Hindlimb muscle (tissue), 1 donor: Measurements from ENCODE around the gene CATSPER1. TPM values are rescaled to one million over a fixed set of nuclear protein-coding genes. Genes with fewer than 3 reads are reported as not detected.
"Not testable (repeated sequence)": the region's sequence is repeated elsewhere in the genome, so short reads cannot be mapped to it uniquely, and the experiment has no call there.

ENCODE experiments used
- DNase-seq: peaks from one replicate; pipeline ENCODE4 v3.0.0-alpha.2; 2013
- polyA plus RNA-seq: library from polyadenylated mRNA; unstranded; fragments of 120-200 nt; gene quantifications from one replicate; pipeline ENCODE4 v1.2.1, GENCODE V29; 2013; ENCODE audit not compliant: insufficient read length

CATSPER1 gene
- polyA plus RNA-seq, 1 donor = 0.12 TPM

GRCh38 chr11:66020618-66021357, 5.5 kb downstream of the CATSPER1 start:
- no peak for DNase-seq

DNA sequence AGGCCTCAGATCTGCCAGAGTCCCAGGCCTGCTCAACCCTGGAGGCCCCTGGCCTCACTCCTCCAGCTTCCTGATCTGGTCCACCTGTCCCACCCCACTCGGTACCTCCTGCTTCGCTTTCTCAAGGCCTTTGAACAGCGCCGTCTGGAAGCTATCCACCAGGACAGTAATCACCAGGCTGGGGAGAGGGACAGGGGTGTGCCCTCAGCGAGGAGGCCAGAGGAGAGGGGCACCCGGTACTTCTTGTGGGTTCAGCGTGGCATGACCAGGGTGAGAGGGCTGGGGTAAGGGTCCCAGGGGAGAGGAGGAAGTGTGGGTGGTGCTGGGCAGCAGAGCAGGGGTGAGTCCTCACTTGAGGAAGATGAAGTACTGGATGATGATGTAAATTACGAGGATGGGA, 6.1 kb downstream of the CATSPER1 start:
- DNase-seq = no peak

DNA sequence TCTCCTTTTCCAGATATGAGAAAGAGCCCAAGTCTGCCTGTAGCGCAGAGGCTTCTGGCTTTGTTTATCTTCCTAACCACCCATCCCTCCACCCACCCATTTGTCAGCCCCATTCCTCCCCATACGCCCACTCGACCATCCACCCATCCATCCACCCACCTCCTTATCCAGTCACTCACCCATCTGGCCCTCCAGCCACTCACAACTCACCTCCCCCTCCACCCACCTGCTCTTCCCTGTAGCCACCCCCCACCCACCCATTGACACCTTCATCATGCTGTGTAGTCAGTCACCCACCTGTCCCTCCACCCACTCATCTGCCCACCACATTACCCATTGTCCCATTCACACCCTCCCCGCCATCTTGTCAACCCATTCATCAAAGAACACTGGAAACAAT, 9.0 kb downstream of the CATSPER1 start:
- no peak for DNase-seq

DNA sequence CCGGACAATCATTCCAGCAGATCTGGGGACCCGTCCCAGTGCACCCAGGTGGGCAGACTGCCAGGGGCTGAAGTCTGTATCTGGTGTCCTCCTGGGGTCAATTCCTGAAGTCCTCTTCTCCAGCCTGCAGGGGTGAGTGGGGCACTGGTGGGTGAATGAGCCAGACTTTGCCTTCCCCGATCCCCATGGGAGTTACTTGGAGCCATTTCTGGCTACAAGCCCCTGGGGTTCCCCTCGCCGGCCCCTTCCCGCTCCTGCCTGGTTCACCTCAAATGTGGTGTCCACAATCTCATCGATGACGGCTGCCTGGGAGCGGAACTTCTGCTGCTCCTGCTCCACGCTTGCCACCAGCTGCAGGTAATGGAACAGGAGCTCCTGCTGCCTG, 9.5 kb downstream of the CATSPER1 start:
- no peak for DNase-seq

- no peak for DNase-seq
Measured at GRCh38 chr11:66015936-66016792, 10.1 kb downstream of the CATSPER1 start.

GRCh38 chr11:66015454-66015881, 10.8 kb downstream of the CATSPER1 start:
- DNase-seq = no peak

GRCh38 chr11:66014804-66015453, 11.3 kb downstream of the CATSPER1 start:
- no peak for DNase-seq

DNA sequence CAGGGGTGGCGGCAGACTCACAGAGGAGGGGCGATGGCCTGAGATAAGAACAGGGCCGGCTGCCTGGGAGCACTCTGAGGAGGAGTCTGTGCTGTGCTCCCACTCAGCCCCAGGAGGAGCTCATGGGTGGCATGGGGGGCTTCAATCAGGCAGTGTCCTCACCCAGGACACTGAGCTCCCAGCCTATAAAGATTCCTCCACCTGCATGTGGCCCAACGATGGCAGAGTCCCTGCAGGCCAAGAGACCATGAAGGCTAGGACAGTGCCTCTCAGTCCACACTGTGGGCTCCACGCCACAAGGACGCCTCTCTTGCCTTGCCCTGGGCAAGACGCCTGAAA, 12.5 kb downstream of the CATSPER1 start:
- DNase-seq = no peak

GRCh38 chr11:66012946-66013761, 13.1 kb downstream of the CATSPER1 start:
- no peak for DNase-seq

DNA sequence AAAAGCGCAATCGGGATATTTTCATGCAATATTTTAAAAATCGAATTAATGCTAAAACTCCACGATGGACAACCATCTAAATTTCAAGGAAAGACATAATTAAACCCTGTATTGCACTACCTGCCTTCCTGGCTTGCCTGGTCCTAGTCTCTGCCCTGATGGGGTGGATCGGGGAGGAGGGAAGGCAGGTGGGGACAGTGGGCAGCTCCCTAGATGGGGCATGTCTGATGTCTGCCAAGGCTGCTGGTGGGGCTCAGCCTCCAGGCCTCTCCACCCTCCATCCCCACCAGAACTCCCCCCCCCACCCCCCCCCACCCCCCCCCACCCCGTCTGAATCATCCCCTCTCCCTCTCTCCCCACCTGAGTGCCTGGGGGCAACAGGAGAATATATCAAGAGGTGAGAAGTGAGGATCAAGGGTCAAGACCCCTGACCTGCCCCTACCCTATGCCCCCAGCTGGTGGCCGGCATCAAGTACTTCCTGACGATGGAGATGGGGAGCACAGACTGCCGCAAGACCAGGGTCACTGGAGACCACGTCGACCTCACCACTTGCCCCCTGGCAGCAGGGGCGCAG, 13.8 kb downstream of the CATSPER1 start:
- no peak for DNase-seq

GRCh38 chr11:66011785-66012303, 14.4 kb downstream of the CATSPER1 start, which contains the start of gene CST6:
Gene CST6 (plus strand): TSS chr11:66012008. CDS start chr11:66012045, 37 bp downstream.
- DNase-seq = no peak

DNA sequence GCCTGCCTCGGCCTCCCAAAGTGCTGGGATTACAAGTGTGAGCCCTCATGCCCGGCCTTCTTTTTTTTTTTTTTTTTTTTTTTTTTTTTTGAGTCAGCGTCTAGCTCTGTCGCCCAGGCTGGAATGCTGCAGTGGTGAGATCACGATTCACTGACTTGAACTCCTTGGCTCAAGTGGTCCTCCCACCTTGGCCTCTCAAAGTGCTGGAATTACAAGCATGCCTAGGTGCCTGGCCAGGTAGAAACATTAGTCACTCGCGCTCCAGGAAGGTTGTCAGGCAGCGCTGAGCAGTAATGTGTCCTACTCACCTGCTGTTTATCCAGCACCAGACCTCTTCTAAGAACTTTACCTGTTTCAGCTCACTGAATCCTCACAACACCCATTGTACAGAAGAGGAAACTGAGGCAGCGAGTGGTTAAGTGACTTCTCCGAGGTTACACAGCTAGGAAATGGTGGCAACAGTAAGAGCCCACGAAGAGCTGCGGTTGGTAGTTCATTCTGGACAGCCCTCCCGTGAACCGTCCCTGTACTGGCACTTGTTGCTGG, 15.0 kb downstream of the CATSPER1 start:
- DNase-seq = no peak

GRCh38 chr11:66010036-66010435, 16.2 kb downstream of the CATSPER1 start:
- not testable (repeated sequence) for DNase-seq

DNA sequence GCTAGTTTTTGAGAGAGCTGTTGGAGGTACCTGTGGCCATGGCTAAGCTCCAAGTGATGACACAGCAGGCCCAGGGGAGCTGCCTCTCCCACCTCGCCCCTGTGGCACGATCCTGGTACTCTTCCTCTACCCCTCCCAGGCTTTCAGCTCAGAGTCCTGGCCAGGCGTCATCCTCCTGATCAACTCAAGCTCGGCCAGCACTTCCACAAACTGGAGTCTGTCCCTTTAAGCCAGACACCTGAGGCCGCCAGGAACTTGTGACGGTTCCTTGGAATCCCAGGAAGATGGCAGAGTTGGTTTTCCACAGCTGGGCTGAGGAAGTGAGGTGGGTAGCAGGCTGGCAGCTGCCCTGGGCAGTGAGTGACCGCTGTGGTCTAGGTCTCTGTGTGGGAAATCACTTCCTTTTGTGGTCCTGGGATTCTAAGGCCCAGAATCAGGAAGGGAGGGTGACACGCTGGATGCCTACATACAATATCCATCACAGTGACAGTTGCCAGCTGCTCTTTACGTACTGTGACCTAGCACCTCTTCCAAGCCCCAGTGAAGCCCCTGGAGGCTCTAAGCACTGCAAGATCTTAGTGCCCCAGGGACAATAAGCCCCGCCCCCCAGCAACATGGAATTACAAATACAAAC, 17.7 kb downstream of the CATSPER1 start:
- DNase-seq = no peak

- DNase-seq = no peak
Measured at GRCh38 chr11:66008095-66008467, 18.2 kb downstream of the CATSPER1 start.

- DNase-seq = no peak
Measured at GRCh38 chr11:66007201-66007634, 19.1 kb downstream of the CATSPER1 start.

GRCh38 chr11:66006891-66007176, 19.4 kb downstream of the CATSPER1 start:
- DNase-seq = no peak

DNA sequence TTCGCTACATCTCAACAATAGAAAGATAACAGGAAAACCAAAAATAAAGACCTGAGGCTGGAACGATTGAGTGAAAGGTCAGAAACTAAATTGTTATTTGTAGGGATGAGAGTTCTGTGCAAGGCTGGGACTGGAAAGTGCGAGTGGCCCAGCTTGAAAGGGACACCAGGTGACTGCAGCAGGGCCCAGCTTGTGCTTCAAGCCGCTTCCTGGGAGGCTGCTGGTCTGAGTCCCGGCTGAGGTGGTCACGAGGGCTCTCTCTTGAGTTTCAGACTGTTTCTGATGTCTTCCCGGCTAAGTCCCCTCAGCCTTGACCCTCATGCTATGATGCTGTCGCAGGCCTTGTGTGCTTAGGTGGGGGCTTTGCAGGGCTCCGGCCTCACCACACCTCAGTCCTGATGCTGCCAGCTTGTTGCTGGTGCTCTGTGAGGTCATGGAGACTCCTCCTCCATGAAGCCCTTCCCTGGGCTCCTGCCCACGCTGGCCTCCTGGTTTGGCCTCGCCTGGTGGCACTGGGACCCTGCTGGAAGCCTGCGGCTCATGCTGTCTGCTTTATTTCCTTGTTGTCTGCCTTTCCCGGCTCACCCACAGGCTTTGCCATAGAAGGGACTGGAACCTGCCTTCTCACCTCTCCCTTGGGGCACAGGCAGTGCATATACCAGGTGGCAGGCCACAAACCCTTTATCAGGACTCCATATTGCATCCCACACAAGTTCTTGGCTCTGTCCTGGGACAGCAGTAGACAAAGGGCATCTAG, 20.0 kb downstream of the CATSPER1 start:
- no peak for DNase-seq

DNA sequence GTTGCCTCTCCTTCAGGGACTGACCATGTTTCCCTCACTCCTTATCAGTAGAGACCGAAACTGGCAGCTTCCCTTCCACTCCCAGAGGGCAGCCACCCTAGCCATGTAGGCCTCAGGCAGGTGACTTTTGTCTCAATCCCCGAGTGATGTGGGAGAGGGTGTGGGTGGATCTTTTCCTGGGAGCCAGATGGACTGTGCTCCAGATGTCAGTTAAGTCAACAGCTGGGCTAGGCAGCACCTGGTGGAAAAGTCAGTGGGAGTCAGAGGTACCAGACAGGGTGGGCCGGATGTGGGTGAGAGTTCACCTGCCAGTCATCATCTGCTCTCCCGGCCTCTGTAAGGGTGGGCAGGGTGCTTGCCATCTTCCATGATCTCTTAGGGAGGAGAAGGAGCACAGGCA, 22.1 kb downstream of the CATSPER1 start:
- DNase-seq = no peak

GRCh38 chr11:66003291-66003690, 23.0 kb downstream of the CATSPER1 start:
- no peak for DNase-seq
